Progenitor cell of endocrine pancreas (in vitro differentiated cells): Measurements from ENCODE around the gene TMEM163. TPM values are rescaled to one million over a fixed set of nuclear protein-coding genes. Genes with fewer than 3 reads are reported as not detected.

ENCODE experiments used
- DNase-seq: peaks from one replicate; pipeline ENCODE4 v3.0.0; 2021; ENCODE audit warnings: low spot score; ENCODE audit not compliant: unreplicated experiment
- H3K27ac Mint-ChIP-seq: 2 replicates; pipeline ENCODE4 v1.8.0; 2021; ENCODE audit warnings: mild to moderate bottlenecking, moderate library complexity, mixed read lengths
- H3K27me3 Mint-ChIP-seq: 2 replicates; pipeline ENCODE4 v1.8.0; 2021; ENCODE audit warnings: mixed read lengths
- H3K36me3 Mint-ChIP-seq: 2 replicates; pipeline ENCODE4 v1.8.0; 2022; ENCODE audit warnings: mixed read lengths; ENCODE audit not compliant: insufficient read depth
- H3K4me1 Mint-ChIP-seq: 2 replicates; pipeline ENCODE4 v1.8.0; 2021; ENCODE audit warnings: low read depth, mixed read lengths
- H3K4me3 Mint-ChIP-seq: 2 replicates; pipeline ENCODE4 v1.8.0; 2021; ENCODE audit warnings: low read depth, mild to moderate bottlenecking, moderate library complexity, mixed read lengths
- H3K9me3 Mint-ChIP-seq: 2 replicates; pipeline ENCODE4 v1.8.0; 2021; ENCODE audit warnings: low read depth, mixed read lengths
- total RNA-seq: library from RNA; stranded (reverse); gene quantifications from 2 replicates; pipeline ENCODE4 v1.2.1, GENCODE V29; 2021
- TF ChIP-seq, protein P1 (sequence below): fragments of 200-600 bp; sonication (generic); IDR thresholded peaks from one replicate; pipeline ENCODE4 v1.5.0; 2021; ENCODE audit warnings: antibody characterized with exemption, mild to moderate bottlenecking; ENCODE audit not compliant: unreplicated experiment

TMEM163 gene
- total RNA-seq, 1 donor from 2014 or later: 3.8 TPM

GRCh38 chr2:134504586-134505336 is 214.0 kb downstream of the TMEM163 start:
- peaks cover 2% of the 10 kb centered on the region for H3K4me1 Mint-ChIP-seq
- no peak overlapping the region for H3K4me3 Mint-ChIP-seq
- H3K36me3 Mint-ChIP-seq: no peaks in the 10 kb centered on the region
- peaks cover 3% of the 10 kb centered on the region for H3K27me3 Mint-ChIP-seq
- no peak for DNase-seq
- no peaks in the 10 kb centered on the region for H3K9me3 Mint-ChIP-seq
- TF ChIP-seq, protein P1, sequence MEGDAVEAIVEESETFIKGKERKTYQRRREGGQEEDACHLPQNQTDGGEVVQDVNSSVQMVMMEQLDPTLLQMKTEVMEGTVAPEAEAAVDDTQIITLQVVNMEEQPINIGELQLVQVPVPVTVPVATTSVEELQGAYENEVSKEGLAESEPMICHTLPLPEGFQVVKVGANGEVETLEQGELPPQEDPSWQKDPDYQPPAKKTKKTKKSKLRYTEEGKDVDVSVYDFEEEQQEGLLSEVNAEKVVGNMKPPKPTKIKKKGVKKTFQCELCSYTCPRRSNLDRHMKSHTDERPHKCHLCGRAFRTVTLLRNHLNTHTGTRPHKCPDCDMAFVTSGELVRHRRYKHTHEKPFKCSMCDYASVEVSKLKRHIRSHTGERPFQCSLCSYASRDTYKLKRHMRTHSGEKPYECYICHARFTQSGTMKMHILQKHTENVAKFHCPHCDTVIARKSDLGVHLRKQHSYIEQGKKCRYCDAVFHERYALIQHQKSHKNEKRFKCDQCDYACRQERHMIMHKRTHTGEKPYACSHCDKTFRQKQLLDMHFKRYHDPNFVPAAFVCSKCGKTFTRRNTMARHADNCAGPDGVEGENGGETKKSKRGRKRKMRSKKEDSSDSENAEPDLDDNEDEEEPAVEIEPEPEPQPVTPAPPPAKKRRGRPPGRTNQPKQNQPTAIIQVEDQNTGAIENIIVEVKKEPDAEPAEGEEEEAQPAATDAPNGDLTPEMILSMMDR: no peak
- H3K27ac Mint-ChIP-seq: no peak overlapping the region

DNA sequence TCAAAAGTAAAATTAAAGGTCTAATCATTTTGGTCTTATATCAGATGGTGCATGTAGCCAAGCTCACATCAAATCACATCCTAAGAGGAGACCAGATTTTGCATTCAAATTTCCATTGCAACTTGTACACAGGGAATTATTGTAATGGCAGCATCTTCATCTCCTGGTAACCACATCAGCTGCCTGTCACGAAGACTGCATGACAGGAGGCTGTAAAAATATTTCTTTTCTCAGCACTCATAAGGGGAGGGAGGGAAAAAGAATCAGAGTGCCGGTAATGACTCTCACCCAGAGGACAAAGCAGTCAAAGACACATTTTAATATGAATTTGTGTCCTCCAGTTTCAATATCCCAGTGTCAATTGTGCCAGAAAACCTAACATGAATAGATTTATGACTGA is 216.7 kb downstream of the TMEM163 start:
- Mint-ChIP-seq H3K27me3 (peaks cover 3% of the 10 kb centered on the region), H3K4me1 (peaks cover 3% of the 10 kb centered on the region), H3K36me3 (no peaks in the 10 kb centered on the region), H3K9me3 (no peaks in the 10 kb centered on the region), H3K27ac (no peak overlapping the region), H3K4me3 (no peak overlapping the region)
- DNase-seq: no peak
- TF ChIP-seq, protein P1: no peak

DNA sequence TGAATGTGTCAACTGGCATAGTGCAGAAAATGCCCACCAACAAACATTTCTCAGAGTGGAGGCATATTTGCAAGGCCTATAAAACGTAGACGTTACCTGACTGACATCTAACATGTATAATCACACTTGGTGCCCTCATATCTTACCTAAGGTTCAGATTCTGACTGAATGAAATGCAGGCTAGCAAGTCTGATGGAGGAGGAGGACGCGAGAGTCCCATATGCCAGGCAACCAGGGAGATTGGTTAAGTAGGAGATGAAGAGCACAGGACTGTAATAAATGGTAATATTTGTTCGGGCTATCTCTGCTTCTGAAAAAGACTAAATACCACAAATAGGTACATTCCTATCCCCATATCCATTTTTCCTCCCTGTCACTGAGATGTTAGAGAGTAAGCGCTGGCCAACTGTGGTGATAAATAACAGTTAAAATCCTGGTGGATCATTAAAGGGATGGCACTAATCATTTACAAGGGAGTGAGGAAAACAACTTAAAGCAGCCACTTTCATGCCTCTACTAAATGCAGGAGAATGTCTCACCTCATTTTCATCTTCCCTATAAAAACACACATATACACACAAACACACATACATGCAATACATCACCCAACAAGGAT is 217.2 kb downstream of the TMEM163 start:
- H3K27ac Mint-ChIP-seq: no peak overlapping the region
- no peaks in the 10 kb centered on the region for H3K9me3 Mint-ChIP-seq
- H3K27me3 Mint-ChIP-seq: peaks cover 3% of the 10 kb centered on the region
- H3K4me1 Mint-ChIP-seq: peaks cover 3% of the 10 kb centered on the region
- no peaks in the 10 kb centered on the region for H3K36me3 Mint-ChIP-seq
- DNase-seq: no peak
- TF ChIP-seq, protein P1: no peak
- H3K4me3 Mint-ChIP-seq: no peak overlapping the region

DNA sequence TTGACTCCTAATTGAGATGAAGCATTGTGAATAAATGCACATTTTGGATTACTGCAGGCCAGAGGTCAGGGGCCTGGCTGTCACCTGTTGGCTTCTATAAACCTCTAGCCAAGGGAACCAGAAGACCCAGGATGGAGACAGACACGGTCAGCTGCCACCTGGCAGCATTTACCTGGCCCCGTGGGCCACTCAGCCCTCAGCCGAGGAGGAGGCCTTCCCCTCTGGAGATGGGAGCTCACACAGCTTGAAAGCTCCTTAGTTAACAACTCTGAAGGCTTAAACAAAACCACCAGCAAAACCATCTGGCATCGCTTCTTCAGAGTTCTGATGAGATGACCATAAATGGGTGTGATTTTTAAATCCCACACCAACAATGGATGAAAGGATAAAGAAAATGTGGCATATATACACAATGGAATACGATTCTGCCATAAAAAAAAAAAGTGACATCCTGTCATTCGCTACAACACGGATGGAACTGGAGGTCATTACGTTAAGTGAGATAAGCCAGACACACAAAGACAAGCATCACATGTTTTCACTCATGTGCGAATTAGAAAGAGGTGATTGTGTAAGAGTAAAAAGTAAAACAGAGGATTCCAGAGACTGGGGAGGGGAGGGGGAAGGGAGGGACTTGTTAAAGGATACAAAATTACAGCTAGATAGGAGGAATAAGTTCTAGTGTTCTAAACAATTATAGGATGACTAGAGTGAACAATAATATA is 218.4 kb downstream of the TMEM163 start:
- Mint-ChIP-seq H3K9me3 (no peaks in the 10 kb centered on the region), H3K36me3 (no peaks in the 10 kb centered on the region), H3K27ac (no peak overlapping the region), H3K4me1 (peaks cover 3% of the 10 kb centered on the region), H3K4me3 (no peak overlapping the region), H3K27me3 (peaks cover 3% of the 10 kb centered on the region)
- DNase-seq: no peak
- TF ChIP-seq, protein P1: no peak

- no peak for DNase-seq
- TF ChIP-seq, protein P1: no peak
- H3K27ac Mint-ChIP-seq: no peak overlapping the region
- H3K4me1 Mint-ChIP-seq: peaks cover 3% of the 10 kb centered on the region
- H3K4me3 Mint-ChIP-seq: no peak overlapping the region
- H3K27me3 Mint-ChIP-seq: peaks cover 3% of the 10 kb centered on the region
- H3K36me3 Mint-ChIP-seq: no peaks in the 10 kb centered on the region
- H3K9me3 Mint-ChIP-seq: no peaks in the 10 kb centered on the region
Measured at GRCh38 chr2:134499307-134499926, 219.4 kb downstream of the TMEM163 start.
